Fibroblast of villous mesenchyme (primary cell): ENCODE data around the gene PTPN2. TPM values are rescaled to one million over a fixed set of nuclear protein-coding genes. Genes with fewer than 3 reads are reported as not detected.

Experiments
- DNase-seq: peaks from one replicate; pipeline ENCODE4 v3.0.0-alpha.2; 2010; ENCODE audit warnings: low read depth
- H3K4me3 ChIP-seq: 2 replicates; pipeline ENCODE4 v1.5.1; 2011; ENCODE audit warnings: low read depth, mild to moderate bottlenecking, low read length
- total RNA-seq: library from RNA; depleted of rRNA; stranded (reverse); fragments of >200 nt; gene quantifications from 2 replicates; pipeline ENCODE4 v1.2.3, GENCODE V29; 2012
- TF ChIP-seq, protein P1 (sequence below): IDR thresholded peaks from 2 replicates; pipeline ENCODE4 v1.5.1; 2012; ENCODE audit warnings: low read depth, mild to moderate bottlenecking, low read length; ENCODE audit not compliant: insufficient read depth

PTPN2 gene
- total RNA-seq, 1 donor, result 31.1 TPM

- TF ChIP-seq, protein P1, sequence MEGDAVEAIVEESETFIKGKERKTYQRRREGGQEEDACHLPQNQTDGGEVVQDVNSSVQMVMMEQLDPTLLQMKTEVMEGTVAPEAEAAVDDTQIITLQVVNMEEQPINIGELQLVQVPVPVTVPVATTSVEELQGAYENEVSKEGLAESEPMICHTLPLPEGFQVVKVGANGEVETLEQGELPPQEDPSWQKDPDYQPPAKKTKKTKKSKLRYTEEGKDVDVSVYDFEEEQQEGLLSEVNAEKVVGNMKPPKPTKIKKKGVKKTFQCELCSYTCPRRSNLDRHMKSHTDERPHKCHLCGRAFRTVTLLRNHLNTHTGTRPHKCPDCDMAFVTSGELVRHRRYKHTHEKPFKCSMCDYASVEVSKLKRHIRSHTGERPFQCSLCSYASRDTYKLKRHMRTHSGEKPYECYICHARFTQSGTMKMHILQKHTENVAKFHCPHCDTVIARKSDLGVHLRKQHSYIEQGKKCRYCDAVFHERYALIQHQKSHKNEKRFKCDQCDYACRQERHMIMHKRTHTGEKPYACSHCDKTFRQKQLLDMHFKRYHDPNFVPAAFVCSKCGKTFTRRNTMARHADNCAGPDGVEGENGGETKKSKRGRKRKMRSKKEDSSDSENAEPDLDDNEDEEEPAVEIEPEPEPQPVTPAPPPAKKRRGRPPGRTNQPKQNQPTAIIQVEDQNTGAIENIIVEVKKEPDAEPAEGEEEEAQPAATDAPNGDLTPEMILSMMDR, result no peak
- H3K4me3 ChIP-seq, result no peak overlapping the region
- no peak for DNase-seq
Observed at GRCh38 chr18:12750715-12751502, 133.1 kb downstream of the PTPN2 start.

- no peak for DNase-seq
- TF ChIP-seq, protein P1, result no peak
- H3K4me3 ChIP-seq, result no peak overlapping the region
Observed at GRCh38 chr18:12750076-12750714, 133.8 kb downstream of the PTPN2 start.

- H3K4me3 ChIP-seq, result no peak overlapping the region
- DNase-seq, result no peak
- TF ChIP-seq, protein P1, result no peak
Observed at GRCh38 chr18:12749121-12749520, 134.9 kb downstream of the PTPN2 start.

DNA sequence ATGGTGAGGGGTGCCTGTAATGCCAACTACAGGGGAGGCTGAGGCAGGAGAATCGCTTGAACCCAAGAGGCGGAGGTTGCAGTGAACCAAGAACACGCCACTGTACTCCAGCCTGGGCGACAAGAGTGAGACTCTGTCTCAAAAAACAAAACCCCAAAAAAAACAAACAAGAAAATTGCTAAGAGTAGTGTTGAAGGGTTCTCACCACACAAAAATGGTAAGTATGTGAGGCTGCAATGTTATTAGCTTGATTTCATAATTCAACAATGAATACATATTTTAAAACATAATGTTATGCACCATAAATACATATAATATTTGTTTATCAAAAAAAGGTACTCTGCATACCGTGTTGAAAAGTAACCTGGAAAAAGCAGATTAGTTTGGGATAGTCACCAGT lies 135.4 kb downstream of the PTPN2 start:
- TF ChIP-seq, protein P1, result no peak

DNA sequence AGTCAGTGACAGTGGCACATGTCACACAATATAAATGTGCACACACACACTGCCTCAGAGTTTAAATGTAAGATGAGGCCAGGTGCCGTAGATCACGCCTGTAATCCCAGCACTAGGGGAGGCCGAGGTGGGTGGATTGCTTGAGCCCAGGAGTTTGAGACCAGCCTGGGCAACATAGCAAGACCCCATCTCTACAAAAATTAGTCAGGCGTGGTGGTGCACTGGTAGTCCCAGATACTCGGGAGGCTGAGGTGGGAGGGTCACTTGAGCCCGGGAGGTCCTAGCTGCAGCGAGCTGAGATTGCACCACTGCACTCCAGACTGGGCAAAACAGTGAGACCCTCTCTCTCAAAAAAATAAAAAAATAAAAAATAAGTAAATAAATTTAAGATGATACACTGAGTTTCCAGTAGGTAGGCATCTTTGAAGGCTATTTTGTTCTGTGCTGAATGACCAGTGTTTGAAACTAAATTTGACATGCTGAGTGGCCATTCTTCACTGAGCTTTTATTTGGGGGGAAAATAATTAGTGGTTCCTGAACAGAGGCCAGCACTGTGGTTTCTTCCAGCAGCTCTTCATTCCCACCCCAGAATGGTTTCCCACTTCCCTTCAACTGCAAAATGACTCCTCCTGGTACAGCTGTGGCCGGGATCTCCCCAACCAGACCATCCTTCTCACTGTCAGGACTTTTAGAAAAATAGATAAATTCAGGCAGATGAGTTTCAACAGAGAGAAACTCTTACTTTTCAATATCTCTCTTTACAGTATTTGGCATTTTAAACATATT lies 136.3 kb downstream of the PTPN2 start:
- TF ChIP-seq, protein P1, result no peak
- DNase-seq, result no peak

More for the DNA sequence above, 135.4 kb downstream of the PTPN2 start:
- H3K4me3 ChIP-seq, result no peak overlapping the region
- DNase-seq, result no peak

DNA sequence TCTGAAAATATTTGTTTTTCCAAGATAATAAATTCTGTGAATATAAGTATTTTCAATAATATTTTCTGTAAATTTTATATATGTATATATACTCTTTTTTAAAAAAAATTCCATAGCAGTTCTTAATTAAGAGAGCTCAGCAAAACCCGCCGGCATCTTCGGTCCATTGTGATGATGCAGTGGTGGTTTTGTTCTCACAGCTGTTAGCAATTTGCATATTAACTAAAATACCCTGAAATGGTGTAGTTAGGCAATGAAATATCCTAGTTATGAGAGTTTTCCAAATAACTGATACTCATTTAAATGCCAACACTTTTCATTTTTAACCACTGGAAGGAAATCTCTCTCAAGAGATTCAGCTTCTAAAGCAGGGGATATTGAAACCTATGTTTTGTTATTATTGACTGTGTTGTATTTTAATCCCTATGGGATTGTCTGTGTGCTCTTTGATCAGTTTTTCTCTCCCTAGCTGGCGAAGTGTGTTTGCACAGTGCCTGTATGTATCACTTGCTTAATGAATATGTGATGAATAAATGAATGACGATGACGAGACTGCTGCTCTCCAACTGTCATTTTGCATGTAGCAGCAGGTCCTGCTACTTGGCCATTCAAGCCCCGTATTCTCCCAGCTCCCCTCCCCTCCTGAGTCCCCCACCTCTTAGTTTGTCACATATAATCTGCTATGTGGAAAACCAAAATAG lies 138.8 kb downstream of the PTPN2 start:
- DNase-seq, result no peak
- TF ChIP-seq, protein P1, result no peak
- no peak overlapping the region for H3K4me3 ChIP-seq

More for the DNA sequence above, 136.3 kb downstream of the PTPN2 start:
- no peak overlapping the region for H3K4me3 ChIP-seq
